NCI-H345 treated with DMSO at 0.1 percent for 48 hours (cell line): Measurements from ENCODE around the gene NACC1.

Source experiments
- DNase-seq: peaks from one replicate; lab custom pipeline; 2025; ENCODE audit not compliant: unreplicated experiment; lab: John Stamatoyannopoulos, UW

NACC1 gene

DNA sequence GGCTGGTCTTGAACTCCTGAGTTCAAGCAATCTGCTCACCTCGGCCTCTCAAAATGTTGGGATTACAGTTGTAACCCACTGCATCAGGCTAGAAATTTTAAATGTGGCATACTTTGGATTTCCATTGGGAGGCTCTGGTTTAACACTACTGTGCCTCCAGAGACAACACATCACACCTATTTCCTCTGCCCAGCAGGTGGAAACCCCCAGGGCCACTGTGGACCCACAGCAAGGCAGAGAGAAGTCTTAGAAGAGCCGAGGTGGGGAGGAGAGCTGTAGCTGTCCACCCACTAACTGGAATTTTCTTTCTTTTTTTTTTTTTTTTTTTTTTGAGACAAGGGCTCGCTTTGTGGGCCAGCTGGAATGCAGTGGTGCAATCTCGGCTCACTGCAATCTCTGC lies 71.5 kb downstream of the NACC1 start:
- DNase-seq, result no peak
